Activated naive CD8-positive, alpha-beta T cell treated with anti-CD3 and anti-CD28 coated beads for 36 hours (primary cell): ENCODE data around the gene USP24. TPM values are rescaled to one million over a fixed set of nuclear protein-coding genes. Genes with fewer than 3 reads are reported as not detected.

ENCODE experiments used
- DNase-seq: peaks from one replicate; pipeline ENCODE4 v3.0.0; 2021
- H3K27ac Mint-ChIP-seq: one replicate; pipeline ENCODE4 v1.8.0; 2022; ENCODE audit warnings: mild to moderate bottlenecking, moderate library complexity, mixed read lengths
- H3K27me3 Mint-ChIP-seq: one replicate; pipeline ENCODE4 v1.8.0; 2022; ENCODE audit warnings: mild to moderate bottlenecking, mixed read lengths
- H3K36me3 Mint-ChIP-seq: one replicate; pipeline ENCODE4 v1.8.0; 2021; ENCODE audit warnings: mild to moderate bottlenecking, mixed read lengths
- H3K4me1 Mint-ChIP-seq: one replicate; pipeline ENCODE4 v1.8.0; 2021; ENCODE audit warnings: mixed read lengths
- H3K4me3 Mint-ChIP-seq: one replicate; pipeline ENCODE4 v1.8.0; 2022; ENCODE audit warnings: mild to moderate bottlenecking, moderate library complexity, mixed read lengths
- H3K9me3 Mint-ChIP-seq: one replicate; pipeline ENCODE4 v1.8.0; 2022; ENCODE audit warnings: mixed read lengths
- total RNA-seq, 2 experiments: library from RNA; stranded (reverse); gene quantifications; one replicate each; pipeline ENCODE4 v1.2.3, GENCODE V29; 2021

USP24 gene
- total RNA-seq, 2 experiments from 2014 or later, result 44.4 to 51.2 TPM

DNA sequence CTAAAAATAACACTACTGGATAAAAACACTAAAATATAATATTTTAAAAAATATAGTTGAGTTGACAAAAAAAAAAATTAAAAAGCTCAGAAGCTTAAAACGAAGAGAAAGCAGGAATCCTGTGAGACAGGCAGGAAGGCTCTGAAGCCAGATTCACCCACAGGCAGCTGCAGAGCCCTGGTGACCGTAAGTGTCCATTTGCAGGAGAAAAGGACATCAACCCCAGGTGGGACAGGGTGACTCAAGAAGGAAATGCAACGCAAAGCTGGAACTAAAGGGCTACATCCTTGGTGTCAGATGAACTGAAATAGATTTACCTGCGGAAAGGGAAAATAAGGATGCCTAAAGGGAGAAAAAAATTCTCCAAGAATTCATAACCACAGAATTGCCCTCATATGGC lies 46.8 kb downstream of the USP24 start:
- peaks cover 53% of the 10 kb centered on the region for H3K4me1 Mint-ChIP-seq
- DNase-seq, result no peak
- H3K27me3 Mint-ChIP-seq, result no peaks in the 10 kb centered on the region
- H3K27ac Mint-ChIP-seq, result peak overlapping the region; percentile 68
- H3K4me3 Mint-ChIP-seq, result no peak overlapping the region
- no peaks in the 10 kb centered on the region for H3K9me3 Mint-ChIP-seq
- peaks cover 54% of the 10 kb centered on the region for H3K36me3 Mint-ChIP-seq

DNA sequence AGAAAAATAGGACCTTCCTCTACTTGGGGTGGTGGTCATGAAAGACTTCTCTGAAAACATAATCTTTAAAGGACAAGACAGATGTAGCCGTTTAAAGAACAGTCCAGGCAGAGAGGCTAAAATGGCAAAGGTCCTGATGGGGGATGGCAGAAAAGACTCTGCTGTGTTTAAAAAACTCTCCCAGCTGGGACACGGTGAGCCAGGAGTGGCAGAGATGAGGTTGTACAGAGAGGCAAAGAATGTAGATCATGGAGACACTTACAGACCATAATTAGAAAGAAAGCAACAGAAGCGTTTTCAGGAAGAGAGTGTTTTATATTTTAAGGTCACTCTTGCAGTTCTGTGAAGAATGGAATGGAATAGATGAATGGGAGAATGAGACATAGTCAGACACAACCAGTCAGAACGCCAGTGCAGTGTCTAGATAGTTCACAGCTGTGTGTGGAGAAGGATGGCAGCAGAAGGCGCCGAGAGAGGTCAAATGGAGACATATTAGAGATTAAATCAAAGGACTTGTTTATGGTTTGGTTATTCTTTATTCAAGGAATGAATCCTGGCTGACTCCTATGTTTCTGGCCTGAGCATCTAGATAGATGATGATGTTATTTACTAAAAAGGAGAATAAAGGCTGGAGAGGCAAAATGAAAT lies 47.8 kb downstream of the USP24 start:
- H3K9me3 Mint-ChIP-seq, result no peaks in the 10 kb centered on the region
- H3K36me3 Mint-ChIP-seq, result peaks cover 53% of the 10 kb centered on the region
- H3K27me3 Mint-ChIP-seq, result no peaks in the 10 kb centered on the region
- peaks cover 53% of the 10 kb centered on the region for H3K4me1 Mint-ChIP-seq
- H3K4me3 Mint-ChIP-seq, result no peak overlapping the region
- H3K27ac Mint-ChIP-seq, result peak overlapping the region; percentile 72
- DNase-seq, result no peak

DNA sequence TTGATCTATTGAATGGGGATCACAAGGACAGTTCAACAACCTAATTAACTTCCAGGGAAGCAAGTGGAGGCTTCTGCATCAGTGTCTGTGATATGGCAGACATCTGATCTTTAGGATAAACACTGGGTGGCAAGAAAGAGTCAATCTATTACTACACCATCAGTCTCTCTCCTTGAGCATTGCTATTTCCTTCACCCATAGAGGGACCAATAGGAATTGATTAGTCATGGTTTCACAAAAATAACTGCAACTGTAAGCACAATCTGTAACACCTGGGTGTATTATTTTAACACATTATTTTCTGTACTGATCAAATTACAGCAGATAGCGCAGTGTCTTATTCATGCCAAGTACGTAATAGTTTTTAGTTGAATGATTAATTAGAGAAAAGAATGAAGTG lies 50.3 kb downstream of the USP24 start:
- no peak for DNase-seq
- Mint-ChIP-seq H3K27me3 (no peaks in the 10 kb centered on the region), H3K36me3 (peaks cover 49% of the 10 kb centered on the region), H3K4me3 (no peak overlapping the region), H3K4me1 (peaks cover 43% of the 10 kb centered on the region), H3K9me3 (no peaks in the 10 kb centered on the region), H3K27ac (peak overlapping the region; percentile 77)

GRCh38 chr1:55159571-55159970 lies 55.6 kb downstream of the USP24 start:
- no peak overlapping the region for H3K4me3 Mint-ChIP-seq
- no peaks in the 10 kb centered on the region for H3K27me3 Mint-ChIP-seq
- H3K4me1 Mint-ChIP-seq, result peaks cover 25% of the 10 kb centered on the region
- no peak overlapping the region for H3K27ac Mint-ChIP-seq
- H3K36me3 Mint-ChIP-seq, result peaks cover 35% of the 10 kb centered on the region
- no peaks in the 10 kb centered on the region for H3K9me3 Mint-ChIP-seq
- DNase-seq, result no peak

DNA sequence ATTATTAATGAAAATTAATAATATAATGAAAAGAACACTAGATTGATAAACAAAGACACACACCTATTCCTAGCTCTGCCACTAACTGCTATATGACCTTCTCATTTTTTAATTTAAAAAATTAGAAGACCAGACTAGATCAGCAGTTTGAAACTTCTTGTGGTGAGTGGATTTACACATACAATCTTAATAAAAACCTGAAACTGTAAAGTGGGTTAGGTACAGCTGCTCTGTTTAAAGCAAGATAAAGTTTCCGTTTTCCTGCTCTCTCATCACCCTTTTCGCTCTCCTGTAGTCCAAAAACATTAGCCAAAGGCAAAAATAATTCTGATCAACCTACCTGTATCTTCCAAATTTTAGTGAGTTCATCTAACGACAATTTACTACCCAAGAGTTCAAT lies 58.6 kb downstream of the USP24 start:
- H3K4me1 Mint-ChIP-seq, result peaks cover 33% of the 10 kb centered on the region
- H3K36me3 Mint-ChIP-seq, result peaks cover 39% of the 10 kb centered on the region
- H3K9me3 Mint-ChIP-seq, result no peaks in the 10 kb centered on the region
- H3K27ac Mint-ChIP-seq, result peak overlapping the region; percentile 60
- DNase-seq, result no peak
- no peak overlapping the region for H3K4me3 Mint-ChIP-seq
- no peaks in the 10 kb centered on the region for H3K27me3 Mint-ChIP-seq

DNA sequence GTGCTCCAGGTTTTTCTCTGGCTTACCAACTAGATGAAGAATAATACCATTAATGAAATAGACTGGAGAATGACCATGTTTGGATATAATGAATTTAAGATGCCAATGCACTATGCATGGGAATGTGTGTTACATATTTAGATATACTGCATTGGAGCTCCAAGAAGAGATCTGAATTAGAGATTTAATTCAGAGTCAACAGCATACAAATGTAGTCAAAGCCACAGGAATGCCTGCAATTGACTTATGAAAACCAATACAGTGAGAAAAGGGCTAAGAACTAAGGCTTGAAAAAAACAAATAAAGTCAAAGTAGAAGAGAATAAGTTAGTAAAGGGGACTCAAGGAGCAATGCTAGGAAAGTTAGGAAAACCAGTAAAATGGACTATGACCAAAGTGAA lies 59.1 kb downstream of the USP24 start:
- no peak for DNase-seq
- Mint-ChIP-seq H3K27ac (peak overlapping the region; percentile 36), H3K27me3 (no peaks in the 10 kb centered on the region), H3K36me3 (peaks cover 44% of the 10 kb centered on the region), H3K9me3 (no peaks in the 10 kb centered on the region), H3K4me3 (no peak overlapping the region), H3K4me1 (peaks cover 38% of the 10 kb centered on the region)

DNA sequence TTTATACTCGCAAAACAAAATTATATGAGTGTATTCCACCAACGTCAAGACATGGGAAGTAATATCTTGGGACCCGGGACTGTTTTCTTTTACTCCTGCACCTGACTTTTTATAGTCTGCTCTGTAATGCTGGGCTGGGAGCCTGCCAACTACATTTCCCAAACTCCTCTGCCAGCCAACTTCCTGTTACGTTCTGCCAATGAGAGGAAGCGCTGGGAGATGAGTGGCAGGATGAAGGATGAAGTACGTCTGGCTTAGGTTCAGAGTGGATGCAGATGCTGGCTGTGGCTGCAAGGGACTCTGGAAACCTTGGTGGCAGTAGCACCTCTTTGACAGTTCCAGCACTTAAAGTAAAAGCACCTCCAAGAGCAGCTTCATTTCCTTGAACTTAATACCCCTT lies 59.6 kb downstream of the USP24 start:
- H3K36me3 Mint-ChIP-seq, result peaks cover 44% of the 10 kb centered on the region
- peaks cover 43% of the 10 kb centered on the region for H3K4me1 Mint-ChIP-seq
- no peaks in the 10 kb centered on the region for H3K9me3 Mint-ChIP-seq
- DNase-seq, result no peak
- H3K4me3 Mint-ChIP-seq, result no peak overlapping the region
- no peaks in the 10 kb centered on the region for H3K27me3 Mint-ChIP-seq
- H3K27ac Mint-ChIP-seq, result peak overlapping the region; percentile 36

- H3K4me1 Mint-ChIP-seq, result peaks cover 46% of the 10 kb centered on the region
- H3K4me3 Mint-ChIP-seq, result no peak overlapping the region
- no peaks in the 10 kb centered on the region for H3K27me3 Mint-ChIP-seq
- peaks cover 39% of the 10 kb centered on the region for H3K36me3 Mint-ChIP-seq
- DNase-seq, result no peak
- H3K27ac Mint-ChIP-seq, result no peak overlapping the region
- no peaks in the 10 kb centered on the region for H3K9me3 Mint-ChIP-seq
Measured at GRCh38 chr1:55154616-55155015, 60.5 kb downstream of the USP24 start.

- Mint-ChIP-seq H3K27me3 (no peaks in the 10 kb centered on the region), H3K4me3 (no peak overlapping the region), H3K4me1 (peaks cover 45% of the 10 kb centered on the region), H3K36me3 (peaks cover 36% of the 10 kb centered on the region), H3K9me3 (no peaks in the 10 kb centered on the region), H3K27ac (peak overlapping the region; percentile 56)
- no peak for DNase-seq
Measured at GRCh38 chr1:55153031-55153430, 62.1 kb downstream of the USP24 start.

DNA sequence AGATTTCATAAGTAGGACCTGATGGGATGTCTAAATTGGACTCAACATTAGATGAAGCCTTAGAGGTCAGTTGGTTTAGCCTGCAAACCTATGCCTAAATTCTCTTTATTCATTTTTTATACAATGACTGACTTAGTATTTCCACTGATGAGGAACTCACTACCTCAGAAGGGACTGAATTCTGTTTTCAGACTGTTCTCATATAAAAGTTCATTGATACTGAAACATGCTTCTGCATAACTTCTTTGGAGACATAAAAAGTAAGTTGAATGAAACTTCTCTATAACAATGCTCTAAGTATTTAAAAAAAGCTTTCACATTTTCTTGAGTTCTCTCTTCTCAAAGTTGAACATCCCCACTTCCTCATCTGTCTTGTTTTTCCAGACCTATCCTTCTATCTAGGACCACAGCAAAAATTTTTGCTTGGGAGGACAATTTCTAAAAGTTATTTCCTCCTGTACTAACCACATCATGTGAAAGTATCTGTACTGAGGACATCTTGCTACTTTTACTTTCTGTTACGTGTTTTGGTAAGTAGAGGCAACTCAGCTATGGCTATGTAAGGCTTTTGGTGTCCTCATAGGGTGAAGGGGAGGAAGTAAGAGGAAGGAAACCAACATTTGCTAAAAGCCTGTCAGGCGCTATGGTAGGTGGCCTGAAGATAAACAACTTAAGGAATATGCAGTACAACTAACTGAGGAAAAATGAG lies 64.1 kb downstream of the USP24 start:
- DNase-seq, result no peak

GRCh38 chr1:55148676-55149075 lies 66.5 kb downstream of the USP24 start:
- Mint-ChIP-seq H3K36me3 (peaks cover 20% of the 10 kb centered on the region), H3K9me3 (no peaks in the 10 kb centered on the region)

More for the DNA sequence above, 64.1 kb downstream of the USP24 start:
- Mint-ChIP-seq H3K9me3 (no peaks in the 10 kb centered on the region), H3K4me3 (peak overlapping the region; percentile 57), H3K4me1 (peaks cover 39% of the 10 kb centered on the region), H3K27me3 (no peaks in the 10 kb centered on the region), H3K36me3 (peaks cover 24% of the 10 kb centered on the region), H3K27ac (peak overlapping the region; percentile 92)

DNA sequence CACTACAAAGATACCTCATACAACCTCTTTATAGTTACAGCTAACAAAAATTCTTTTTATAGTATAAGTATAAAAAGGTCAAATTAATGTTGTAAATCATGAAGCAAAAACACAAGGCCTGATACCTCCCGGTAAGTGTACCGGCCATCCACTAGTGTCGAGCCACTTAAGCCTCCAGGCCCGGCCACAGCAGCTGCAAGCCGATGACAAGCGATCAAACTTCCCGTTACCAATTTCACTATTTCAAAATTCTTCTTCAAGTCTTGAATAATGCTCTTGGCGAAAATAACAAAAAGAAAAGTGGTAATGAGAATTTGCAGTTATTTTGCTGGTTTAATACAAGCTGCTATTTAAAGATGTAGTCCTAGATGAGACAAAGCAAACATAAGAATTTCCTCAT lies 67.6 kb downstream of the USP24 start:
- DNase-seq, result no peak
- peaks cover 16% of the 10 kb centered on the region for H3K36me3 Mint-ChIP-seq
- H3K27ac Mint-ChIP-seq, result no peak overlapping the region

More at GRCh38 chr1:55148676-55149075, 66.5 kb downstream of the USP24 start:
- no peak overlapping the region for H3K27ac Mint-ChIP-seq
- DNase-seq, result no peak
- no peaks in the 10 kb centered on the region for H3K27me3 Mint-ChIP-seq
- no peak overlapping the region for H3K4me3 Mint-ChIP-seq
- H3K4me1 Mint-ChIP-seq, result peaks cover 32% of the 10 kb centered on the region

GRCh38 chr1:55146781-55147180 lies 68.4 kb downstream of the USP24 start:
- H3K4me3 Mint-ChIP-seq, result no peak overlapping the region
- DNase-seq, result no peak
- H3K4me1 Mint-ChIP-seq, result peaks cover 17% of the 10 kb centered on the region
- peaks cover 20% of the 10 kb centered on the region for H3K36me3 Mint-ChIP-seq
- no peaks in the 10 kb centered on the region for H3K9me3 Mint-ChIP-seq
- H3K27me3 Mint-ChIP-seq, result no peaks in the 10 kb centered on the region
- H3K27ac Mint-ChIP-seq, result no peak overlapping the region

More for the DNA sequence above, 67.6 kb downstream of the USP24 start:
- Mint-ChIP-seq H3K9me3 (no peaks in the 10 kb centered on the region), H3K27me3 (no peaks in the 10 kb centered on the region), H3K4me1 (peaks cover 25% of the 10 kb centered on the region), H3K4me3 (no peak overlapping the region)

DNA sequence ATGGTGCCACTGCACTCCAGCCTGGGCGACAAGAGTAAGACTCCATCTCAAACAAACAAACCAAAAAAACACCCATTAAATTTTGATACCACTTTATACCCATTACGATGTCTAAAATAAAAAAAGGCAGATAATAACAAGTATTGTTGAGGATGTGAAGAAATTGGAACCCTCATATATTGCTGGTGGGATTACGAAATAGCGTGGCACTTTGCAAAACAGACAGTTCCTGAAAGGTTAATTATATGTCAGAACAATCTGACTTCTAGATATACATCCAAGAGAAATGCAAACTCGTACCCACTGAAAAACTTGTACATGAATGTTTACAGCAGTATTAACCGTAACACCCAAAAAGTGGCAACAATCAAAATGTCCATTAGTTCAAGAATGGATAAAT lies 70.3 kb downstream of the USP24 start:
- no peaks in the 10 kb centered on the region for H3K9me3 Mint-ChIP-seq
- no peak overlapping the region for H3K4me3 Mint-ChIP-seq
- H3K4me1 Mint-ChIP-seq, result peaks cover 8% of the 10 kb centered on the region
- no peak for DNase-seq
- H3K27ac Mint-ChIP-seq, result no peak overlapping the region
- peaks cover 16% of the 10 kb centered on the region for H3K36me3 Mint-ChIP-seq
- no peaks in the 10 kb centered on the region for H3K27me3 Mint-ChIP-seq

DNA sequence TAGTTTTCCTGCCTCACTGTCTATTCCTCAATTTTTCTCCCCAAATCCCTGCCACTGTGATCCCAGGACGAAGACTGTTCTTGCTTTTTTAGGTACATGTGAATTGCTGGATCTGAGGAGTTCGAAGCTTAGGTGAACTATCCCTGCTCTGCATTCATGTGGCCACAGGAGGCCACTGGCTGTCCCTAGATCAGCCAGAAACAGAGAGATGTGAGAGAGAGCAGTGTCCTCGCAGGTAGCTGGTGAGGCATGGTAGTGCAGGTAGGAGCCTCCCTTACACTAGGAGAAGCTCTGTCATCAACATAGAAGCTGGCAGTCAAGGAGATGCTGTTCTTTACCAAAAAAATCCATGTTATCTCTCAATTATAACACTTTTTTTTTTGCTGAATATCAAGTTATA lies 71.5 kb downstream of the USP24 start:
- peaks cover 10% of the 10 kb centered on the region for H3K4me1 Mint-ChIP-seq
- H3K4me3 Mint-ChIP-seq, result no peak overlapping the region
- no peaks in the 10 kb centered on the region for H3K27me3 Mint-ChIP-seq
- peaks cover 19% of the 10 kb centered on the region for H3K36me3 Mint-ChIP-seq
- H3K9me3 Mint-ChIP-seq, result no peaks in the 10 kb centered on the region
- peak overlapping the region; percentile 9 for H3K27ac Mint-ChIP-seq
- peak; percentile 6 for DNase-seq
